HepG2 (cell line): ENCODE results near the gene CDH2. TPM values are rescaled to one million over a fixed set of nuclear protein-coding genes. Genes with fewer than 3 reads are reported as not detected.

Source experiments
- ATAC-seq: fragments of 200-7000 bp; cut with Tn5 transposase; 3 replicates; pipeline ENCODE4 v1.9.1; 2020; ENCODE audit warnings: mild to moderate bottlenecking, moderate library complexity
- BruUV-seq: library from RNA; stranded (reverse); fragments of 400-500 nt; replicated peaks from 2 replicates; lab custom pipeline; 2021; lab: Mats Ljungman, UMichigan
- CTCF ChIA-PET: fragments of 300-600 bp; formaldehyde crosslinking; extraction: SDS; loops from one replicate; lab custom pipeline; 2021; ENCODE audit warnings: low total read pairs, inconsistent platforms, low intra/inter-chr PET ratio; lab: Yijun Ruan, JAX
- POLR2A ChIA-PET: fragments of 350-600 bp; sonication (Branson Sonifier 250); formaldehyde crosslinking; loops from one replicate; lab custom pipeline; 2020; ENCODE audit warnings: antibody characterized with exemption, inconsistent platforms; lab: Yijun Ruan, JAX
- DNase-seq: peaks from one replicate; pipeline ENCODE4 v3.0.0-alpha.2; 2015; ENCODE audit warnings: low spot score
- FAIRE-seq: peaks from 3 replicates; lab custom pipeline; 2011; peaks lifted over from hg19 to GRCh38; lab: Jason Lieb, UNC
- H2AFZ ChIP-seq: one replicate; pipeline ENCODE4 v1.6.1; 2011; ENCODE audit warnings: low read length, inconsistent platforms
- H3K27ac ChIP-seq: fragments of 300-600 bp; 3 replicates; pipeline ENCODE4 v1.8.0; 2011; ENCODE audit warnings: mixed run types, mild to moderate bottlenecking, mixed read lengths, low read length, inconsistent platforms; ENCODE audit not compliant: insufficient read depth; ENCODE audit errors: extremely low read length
- H3K27me3 ChIP-seq, 2 experiments: fragments of 200-600 bp in 1 of 2; 2 replicates in 1 of 2; 3 replicates in 1 of 2; pipeline versions ENCODE4 v1.6.0 to v1.8.0; 2011; ENCODE audit warnings: low read length in 2 of 2, mild to moderate bottlenecking in 2 of 2, moderate library complexity in 2 of 2, inconsistent platforms in 1 of 2; ENCODE audit not compliant: insufficient read depth in 2 of 2, control insufficient read depth in 1 of 2
- H3K36me3 ChIP-seq, 2 experiments: fragments of 200-600 bp in 1 of 2; replicated peaks in 1 of 2; 2 replicates in 1 of 2; 3 replicates in 1 of 2; pipeline versions ENCODE4 v1.5.1 to v1.8.0; 2011; ENCODE audit warnings: low read length in 2 of 2, inconsistent platforms in 1 of 2; ENCODE audit not compliant: insufficient read depth in 2 of 2, control insufficient read depth in 1 of 2
- H3K4me1 ChIP-seq: 2 replicates; pipeline ENCODE4 v1.5.1; 2012; ENCODE audit warnings: low read length, inconsistent platforms; ENCODE audit not compliant: insufficient read depth
- H3K4me2 ChIP-seq: 2 replicates; pipeline ENCODE4 v1.6.0; 2011; ENCODE audit warnings: low read depth, low read length, inconsistent platforms
- H3K4me3 ChIP-seq, 3 experiments: fragments of 200-600 bp in 1 of 3; sonication (generic), shearing (Covaris generic) in 1 of 3; replicated peaks in 1 of 3; 2 replicates each; pipeline ENCODE4 v1.5.1; 2011 to 2016; ENCODE audit warnings: low read length in 3 of 3, inconsistent platforms in 2 of 3, low read depth in 2 of 3, mild to moderate bottlenecking in 2 of 3, control low read depth in 1 of 3, mixed read lengths in 1 of 3; ENCODE audit not compliant: insufficient read depth in 1 of 3
- H3K79me2 ChIP-seq: one replicate; pipeline ENCODE4 v1.6.1; 2011; ENCODE audit warnings: low read length, inconsistent platforms; ENCODE audit not compliant: insufficient read depth
- H3K9ac ChIP-seq: 2 replicates; pipeline ENCODE4 v1.6.0; 2011; ENCODE audit warnings: mild to moderate bottlenecking, low read depth, low read length, inconsistent platforms; ENCODE audit not compliant: insufficient read depth
- H3K9me3 ChIP-seq: 2 replicates; pipeline ENCODE4 v1.5.1; 2012; ENCODE audit warnings: mild to moderate bottlenecking, low read length
- H4K20me1 ChIP-seq: 2 replicates; pipeline ENCODE4 v1.6.0; 2011; ENCODE audit warnings: inconsistent platforms, mild to moderate bottlenecking, low read length, moderate library complexity; ENCODE audit not compliant: insufficient read depth
- DR1 ChIP-seq: sonication (generic); formaldehyde crosslinking; IDR thresholded peaks from 2 replicates; pipeline ENCODE4 v1.8.0; 2021; ENCODE audit warnings: mild to moderate bottlenecking, missing genetic modification reagents, inconsistent platforms
- KAT2B ChIP-seq: fragments of 150-350 bp; IDR thresholded peaks from 2 replicates; pipeline ENCODE4 v1.6.1; 2014; ENCODE audit warnings: low read depth, low read length, borderline replicate concordance
- KAT7 ChIP-seq: IDR thresholded peaks from 2 replicates; pipeline ENCODE4 v1.6.1; 2018; ENCODE audit warnings: borderline replicate concordance, missing compliant biosample characterization
- MEIS1 ChIP-seq: sonication (generic); formaldehyde crosslinking; IDR thresholded peaks from 2 replicates; pipeline ENCODE4 v1.9.0; 2021; ENCODE audit warnings: mild to moderate bottlenecking, missing genetic modification reagents, moderate library complexity, borderline replicate concordance
- REL ChIP-seq: sonication (generic); formaldehyde crosslinking; conservative IDR thresholded peaks from 2 replicates; pipeline ENCODE4 v1.8.0; 2022; ENCODE audit warnings: mild to moderate bottlenecking, missing genetic modification reagents, moderate library complexity
- SP1 ChIP-seq, 2 experiments: fragments of 450-650 bp in 1 of 2; sonication (generic) in 1 of 2; formaldehyde crosslinking in 1 of 2; IDR thresholded peaks; 2 replicates each; pipeline versions ENCODE4 v1.4.0 to v1.6.1; 2016 to 2020; ENCODE audit warnings: missing genetic modification reagents in 1 of 2
- STAG1 ChIP-seq: sonication (generic); formaldehyde crosslinking; IDR thresholded peaks from 2 replicates; pipeline ENCODE4 v1.4.0; 2020; ENCODE audit warnings: missing genetic modification reagents
- ZMYM4 ChIP-seq: sonication (generic); formaldehyde crosslinking; IDR thresholded peaks from 2 replicates; pipeline ENCODE4 v1.8.1; 2023; ENCODE audit warnings: mild to moderate bottlenecking, missing genetic modification reagents
- ZNF10 ChIP-seq: sonication (generic); formaldehyde crosslinking; IDR thresholded peaks from 2 replicates; pipeline ENCODE4 v1.4.0; 2020; ENCODE audit warnings: mild to moderate bottlenecking, low read depth, missing genetic modification reagents, borderline replicate concordance
- ZNF282 ChIP-seq: fragments of 450-650 bp; IDR thresholded peaks from 2 replicates; pipeline ENCODE4 v1.6.1; 2018; ENCODE audit not compliant: partially characterized antibody
- ZSCAN20 ChIP-seq: sonication (generic); formaldehyde crosslinking; IDR thresholded peaks from 2 replicates; pipeline ENCODE4 v1.4.0; 2020; ENCODE audit warnings: missing genetic modification reagents, mild to moderate bottlenecking, borderline replicate concordance
- WGBS: methylation state at CpG from one replicate; pipeline ENCODE4 v1.1.6; 2017; ENCODE audit warnings: low lambda C conversion rate; 5-methylcytosine and 5-hydroxymethylcytosine counted together
- in situ Hi-C: cut with HindIII; loops from 2 replicates; pipeline ENCODE4 v1.10.0; 2017; ENCODE audit warnings: low pct_unique_long_range_greater_than_20kb; ENCODE audit not compliant: extremely low pct_ligation_motif_present
- intact Hi-C: fragments of 100-400 bp; cut with micrococcal nuclease; formaldehyde crosslinking; loops from one replicate; pipeline ENCODE4 v1.10.0; 2022; ENCODE audit not compliant: unreplicated experiment
- polyA plus RNA-seq, 8 experiments: library from polyadenylated mRNA; depleted of rRNA in 3 of 8; stranded (reverse) in 7 of 8; unstranded in 1 of 8; fragments of >200 nt; fragmentation: Illumina TruSeq in 4 of 8; extraction: Trizol in 4 of 8; gene quantifications; 2 replicates each; pipeline versions ENCODE4 v1.2.1 to v1.2.3, GENCODE V29; 2011 to 2016; ENCODE audit warnings: low read depth in 4 of 8, missing spikeins in 1 of 8, mixed read lengths in 1 of 8; ENCODE audit not compliant: insufficient read depth in 1 of 8
- total RNA-seq, 5 experiments: library from RNA; depleted of rRNA; stranded (reverse); fragments of >200 nt; fragmentation: Illumina TruSeq; extraction: Trizol; gene quantifications; 2 replicates each; pipeline ENCODE4 v1.2.3, GENCODE V29; 2016; ENCODE audit warnings: low read depth in 1 of 5
- TF ChIP-seq, protein P1 (sequence below): sonication (generic); formaldehyde crosslinking; IDR thresholded peaks from 2 replicates; pipeline ENCODE4 v1.5.0; 2020; ENCODE audit warnings: mild to moderate bottlenecking, missing genetic modification reagents, moderate library complexity
- TF ChIP-seq, protein P2 (sequence below): sonication (generic); formaldehyde crosslinking; IDR thresholded peaks from 2 replicates; pipeline ENCODE4 v1.8.0; 2022; ENCODE audit warnings: low read depth, missing genetic modification reagents
- TF ChIP-seq, protein P3 (sequence below): sonication (generic); formaldehyde crosslinking; IDR thresholded peaks from 2 replicates; pipeline ENCODE4 v1.4.0; 2020; ENCODE audit warnings: missing genetic modification reagents, mild to moderate bottlenecking, borderline replicate concordance

Gene CDH2
- total and polyA plus RNA-seq, 2 of the 13 experiments (the other 11 are each of a cell fraction or from before 2014, with no cell fraction given) = 18.6 to 36.1 TPM

DNA sequence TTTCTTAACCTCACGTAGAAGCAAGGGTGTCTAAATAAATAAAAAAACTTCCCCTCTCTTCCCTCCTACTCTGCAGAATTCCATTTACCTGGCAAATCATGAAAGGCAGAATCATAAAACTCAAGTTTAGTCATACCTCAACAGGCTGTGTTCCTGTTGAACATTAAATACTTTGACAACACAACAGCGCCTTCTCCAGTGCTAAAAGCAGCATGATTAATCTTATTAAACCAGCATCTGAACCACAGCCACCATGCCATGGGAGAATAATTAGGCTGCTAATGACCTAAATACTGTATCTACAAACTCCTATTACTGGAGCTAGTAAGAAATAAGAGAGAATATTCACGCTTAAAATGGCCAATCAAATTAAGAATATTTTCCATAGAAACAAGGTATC lies 68.1 kb downstream of the CDH2 start:
- in situ Hi-C loops = no loop called here
- H3K79me2 ChIP-seq = peaks cover 12% of the 10 kb centered on the region
- peak; percentile 51 for TF ChIP-seq STAG1 (CRISPR knock-in tag)
- TF ChIP-seq, protein P1, sequence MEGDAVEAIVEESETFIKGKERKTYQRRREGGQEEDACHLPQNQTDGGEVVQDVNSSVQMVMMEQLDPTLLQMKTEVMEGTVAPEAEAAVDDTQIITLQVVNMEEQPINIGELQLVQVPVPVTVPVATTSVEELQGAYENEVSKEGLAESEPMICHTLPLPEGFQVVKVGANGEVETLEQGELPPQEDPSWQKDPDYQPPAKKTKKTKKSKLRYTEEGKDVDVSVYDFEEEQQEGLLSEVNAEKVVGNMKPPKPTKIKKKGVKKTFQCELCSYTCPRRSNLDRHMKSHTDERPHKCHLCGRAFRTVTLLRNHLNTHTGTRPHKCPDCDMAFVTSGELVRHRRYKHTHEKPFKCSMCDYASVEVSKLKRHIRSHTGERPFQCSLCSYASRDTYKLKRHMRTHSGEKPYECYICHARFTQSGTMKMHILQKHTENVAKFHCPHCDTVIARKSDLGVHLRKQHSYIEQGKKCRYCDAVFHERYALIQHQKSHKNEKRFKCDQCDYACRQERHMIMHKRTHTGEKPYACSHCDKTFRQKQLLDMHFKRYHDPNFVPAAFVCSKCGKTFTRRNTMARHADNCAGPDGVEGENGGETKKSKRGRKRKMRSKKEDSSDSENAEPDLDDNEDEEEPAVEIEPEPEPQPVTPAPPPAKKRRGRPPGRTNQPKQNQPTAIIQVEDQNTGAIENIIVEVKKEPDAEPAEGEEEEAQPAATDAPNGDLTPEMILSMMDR (CRISPR knock-in tag) = 0 out of 2 replicates have a peak, but pooled peaks have one; percentile 25
- TF ChIP-seq ZMYM4 (CRISPR knock-in tag) = no peak
- intact Hi-C loops = loop anchor here (5.0 kb wide), 1 partner anchor 422 kb away; no protein-coding TSS in a partner anchor
- POLR2A ChIA-PET = no interaction called here
- CTCF ChIA-PET = no interaction called here
- H3K9ac ChIP-seq = no peak overlapping the region
- no peak overlapping the region for H3K4me2 ChIP-seq
- no TSS peak for BruUV-seq
- H3K9me3 ChIP-seq = no peaks in the 10 kb centered on the region
- no peaks in the 10 kb centered on the region for H4K20me1 ChIP-seq
- no peak for DNase-seq
- peaks cover 40% of the 10 kb centered on the region for H3K4me1 ChIP-seq
- FAIRE-seq = no peak
- ATAC-seq = no peak
- 94% methylated on average over 3 of the region's 3 CpGs for WGBS
- H3K36me3 ChIP-seq = 0 out of 5 replicates have a peak, but pooled peaks cover 0 to under 1% of the 10 kb centered on the region in 2 experiments
- H3K4me3 ChIP-seq = no peak overlapping the region
- no peak overlapping the region for H2AFZ ChIP-seq
- no peak overlapping the region for H3K27ac ChIP-seq
- no peaks in the 10 kb centered on the region for H3K27me3 ChIP-seq

DNA sequence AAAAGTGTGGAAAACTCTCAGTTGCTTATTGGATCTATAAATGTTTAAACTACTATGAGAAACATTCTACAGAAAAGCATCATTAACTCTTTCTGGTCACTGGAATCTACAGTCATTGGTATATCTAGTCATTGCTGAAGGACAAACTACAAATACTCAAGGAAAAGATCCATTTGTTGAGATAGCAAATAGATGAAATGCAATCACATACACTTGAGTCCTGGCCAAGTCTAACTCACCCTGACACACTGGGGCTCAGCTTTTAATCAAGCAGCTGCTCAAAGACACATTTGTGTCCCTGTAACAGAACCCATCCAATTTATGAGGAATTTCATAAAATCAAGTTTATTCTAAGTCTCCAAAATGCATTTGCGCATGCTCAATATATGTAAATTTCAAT lies 68.7 kb downstream of the CDH2 start:
- Histone ChIP-seq H3K79me2 (peaks cover 10% of the 10 kb centered on the region), H2AFZ (no peak overlapping the region), H3K4me1 (peaks cover 35% of the 10 kb centered on the region), H3K9ac (no peak overlapping the region), H3K4me2 (no peak overlapping the region), H3K27ac (no peak overlapping the region), H3K27me3 (no peaks in the 10 kb centered on the region), H3K36me3 (0 out of 5 replicates have a peak, but pooled peaks cover 0 to 1% of the 10 kb centered on the region in 2 experiments), H3K4me3 (no peak overlapping the region), H3K9me3 (no peaks in the 10 kb centered on the region), H4K20me1 (no peaks in the 10 kb centered on the region)
- ATAC-seq = no peak
- POLR2A ChIA-PET = no interaction called here
- no peak for FAIRE-seq
- 92% methylated on average over 1 of the region's 1 CpG for WGBS
- intact Hi-C loops = loop anchor here (5.0 kb wide), 1 partner anchor 421 kb away; no protein-coding TSS in a partner anchor
- CTCF ChIA-PET = no interaction called here
- no peak for DNase-seq
- in situ Hi-C loops = no loop called here
- no TSS peak for BruUV-seq
- TF ChIP-seq SP1 (IDR thresholded peaks at IDR 0.05) (no peak), SP1 (CRISPR knock-in tag; IDR thresholded peaks at IDR 0.05) (no peak), MEIS1 (CRISPR knock-in tag) (no peak), ZNF10 (CRISPR knock-in tag) (no peak), REL (CRISPR knock-in tag) (no peak), KAT2B (no peak), DR1 (CRISPR knock-in tag) (no peak), KAT7 (CRISPR knock-in tag) (no peak), ZSCAN20 (CRISPR knock-in tag) (no peak), ZNF282 (no peak)
- TF ChIP-seq, protein P2, sequence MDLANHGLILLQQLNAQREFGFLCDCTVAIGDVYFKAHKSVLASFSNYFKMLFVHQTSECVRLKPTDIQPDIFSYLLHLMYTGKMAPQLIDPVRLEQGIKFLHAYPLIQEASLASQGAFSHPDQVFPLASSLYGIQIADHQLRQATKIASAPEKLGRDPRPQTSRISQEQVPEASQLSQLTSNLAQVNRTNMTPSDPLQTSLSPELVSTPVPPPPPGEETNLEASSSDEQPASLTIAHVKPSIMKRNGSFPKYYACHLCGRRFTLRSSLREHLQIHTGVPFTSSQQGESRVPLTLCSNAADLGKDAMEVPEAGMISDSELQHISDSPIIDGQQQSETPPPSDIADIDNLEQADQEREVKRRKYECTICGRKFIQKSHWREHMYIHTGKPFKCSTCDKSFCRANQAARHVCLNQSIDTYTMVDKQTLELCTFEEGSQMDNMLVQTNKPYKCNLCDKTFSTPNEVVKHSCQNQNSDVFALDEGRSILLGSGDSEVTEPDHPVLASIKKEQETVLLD (CRISPR knock-in tag) = no peak
- TF ChIP-seq, protein P3, sequence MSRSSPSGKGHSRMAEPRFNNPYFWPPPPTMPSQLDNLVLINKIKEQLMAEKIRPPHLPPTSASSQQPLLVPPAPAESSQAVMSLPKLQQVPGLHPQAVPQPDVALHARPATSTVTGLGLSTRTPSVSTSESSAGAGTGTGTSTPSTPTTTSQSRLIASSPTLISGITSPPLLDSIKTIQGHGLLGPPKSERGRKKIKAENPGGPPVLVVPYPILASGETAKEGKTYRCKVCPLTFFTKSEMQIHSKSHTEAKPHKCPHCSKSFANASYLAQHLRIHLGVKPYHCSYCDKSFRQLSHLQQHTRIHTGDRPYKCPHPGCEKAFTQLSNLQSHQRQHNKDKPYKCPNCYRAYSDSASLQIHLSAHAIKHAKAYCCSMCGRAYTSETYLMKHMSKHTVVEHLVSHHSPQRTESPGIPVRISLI (CRISPR knock-in tag) = no peak
